HG03280 (cell line): ENCODE results near the gene TTF2.
"Not testable (repeated sequence)": the region's sequence is repeated elsewhere in the genome, so short reads cannot be mapped to it uniquely, and the experiment has no call there.

ENCODE experiments used
- ATAC-seq: cut with Tn5 transposase; IDR thresholded peaks from one replicate; pipeline ENCODE4 v1.9.1; 2021; ENCODE audit warnings: mild to moderate bottlenecking, moderate library complexity; ENCODE audit not compliant: unreplicated experiment

The TTF2 gene

DNA sequence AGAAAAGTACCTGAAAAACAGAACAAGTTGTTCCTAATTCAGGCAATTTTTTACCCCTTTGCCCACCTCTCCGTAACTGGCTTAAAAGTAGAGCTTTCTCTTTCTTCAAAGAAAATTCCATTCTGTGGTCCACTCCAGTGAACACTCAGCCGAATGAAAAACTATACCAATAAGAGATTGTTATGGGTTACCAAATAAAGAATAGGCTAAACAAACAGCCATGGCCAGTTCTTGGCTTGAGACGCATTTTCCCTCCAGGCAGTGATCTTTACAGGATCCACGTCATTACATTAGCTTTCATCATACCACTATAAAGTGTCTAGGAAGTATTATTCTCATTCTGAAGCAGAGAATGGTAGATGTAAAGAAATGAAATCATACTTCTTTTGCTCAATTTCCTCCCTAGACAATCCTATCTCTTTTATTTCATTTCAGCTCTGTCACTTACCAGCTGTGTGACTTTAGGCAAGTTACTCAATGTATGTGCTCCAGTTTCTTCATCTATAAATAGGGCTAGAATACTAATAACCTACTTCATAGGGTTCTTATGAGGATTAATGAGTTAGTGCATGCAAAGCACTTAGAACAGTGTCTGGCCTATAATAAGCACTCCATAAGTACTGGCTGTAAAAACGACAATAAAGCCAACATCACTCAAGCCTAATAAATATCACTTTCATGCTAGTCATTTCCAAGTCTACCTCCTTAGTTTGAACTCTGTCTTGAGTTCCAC lies 87.9 kb downstream of the TTF2 start:
- no peak for ATAC-seq

DNA sequence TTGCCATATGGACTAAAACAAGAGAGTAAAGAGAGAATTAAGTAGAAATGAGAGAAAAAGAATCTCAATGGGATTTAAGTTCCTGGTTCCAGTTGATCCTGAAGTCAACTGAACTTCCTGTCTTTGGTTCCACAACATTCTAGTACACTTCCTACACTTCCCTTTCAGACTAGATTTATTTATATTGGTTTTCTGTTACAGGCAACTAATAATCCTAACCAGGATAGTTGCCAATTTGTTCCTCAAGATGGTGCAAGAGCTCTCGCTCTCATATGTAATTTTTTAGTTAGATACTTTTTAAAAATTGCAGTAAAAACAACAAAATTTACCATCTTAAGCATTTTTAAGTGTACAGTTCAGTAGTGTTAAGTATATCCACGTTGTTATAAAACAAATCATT lies 90.2 kb downstream of the TTF2 start:
- ATAC-seq, result no peak

DNA sequence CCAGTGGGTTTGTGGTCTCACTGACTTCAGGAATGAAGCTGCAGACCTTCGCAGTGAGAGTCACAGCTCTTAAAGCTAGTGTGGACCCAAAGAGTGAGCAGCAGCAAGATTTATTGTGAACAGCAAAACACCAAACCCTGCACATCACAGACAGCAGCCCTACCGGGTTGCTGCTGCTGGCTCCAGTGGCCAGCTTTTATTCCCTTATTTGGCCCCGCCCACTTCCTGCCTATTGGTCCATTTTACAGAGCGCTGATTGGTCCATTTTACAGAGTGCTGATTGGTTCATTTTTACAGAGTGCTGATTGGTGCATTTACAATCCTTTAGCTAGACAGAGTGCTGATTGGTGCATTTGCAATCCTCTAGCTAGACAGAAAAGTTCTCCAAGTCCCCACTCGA lies 91.2 kb downstream of the TTF2 start:
- not testable (repeated sequence) for ATAC-seq
